ENCODE results near the gene PPP2R1B.
"Not testable (repeated sequence)": the region's sequence is repeated elsewhere in the genome, so short reads cannot be mapped to it uniquely, and the experiment has no call there.

The PPP2R1B gene

GRCh38 chr11:111729071-111729830 lies 36.9 kb downstream of the PPP2R1B start:
- DNase-seq (ENCODE audit: extremely low read depth in 1 of 2, low read depth in 1 of 2) = no peak

- no peak for DNase-seq (ENCODE audit: extremely low read depth in 1 of 2, low read depth in 1 of 2)
Measured at GRCh38 chr11:111727431-111727830, 38.8 kb downstream of the PPP2R1B start.

DNA sequence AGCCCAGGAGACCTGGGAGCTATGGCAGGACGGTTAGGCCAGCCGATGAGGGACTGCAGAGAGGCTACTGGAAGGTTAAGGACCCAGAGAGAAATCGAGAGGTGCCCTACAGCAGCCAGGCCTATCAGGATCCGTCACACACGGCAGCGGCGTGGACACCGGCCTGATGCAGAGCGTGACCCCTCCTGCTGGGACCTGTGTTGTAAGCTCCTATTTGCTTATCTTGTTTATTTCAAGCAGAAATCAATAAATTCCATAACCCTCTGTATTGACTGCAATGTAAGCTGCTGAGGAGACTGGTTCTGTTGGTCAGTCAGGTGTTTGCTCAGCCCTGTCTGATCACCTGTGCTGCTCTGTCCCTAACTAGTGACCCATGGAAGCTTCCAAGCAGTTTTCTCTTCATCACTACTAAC lies 39.9 kb downstream of the PPP2R1B start:
- no peak for DNase-seq (ENCODE audit: extremely low read depth in 1 of 2, low read depth in 1 of 2)

DNA sequence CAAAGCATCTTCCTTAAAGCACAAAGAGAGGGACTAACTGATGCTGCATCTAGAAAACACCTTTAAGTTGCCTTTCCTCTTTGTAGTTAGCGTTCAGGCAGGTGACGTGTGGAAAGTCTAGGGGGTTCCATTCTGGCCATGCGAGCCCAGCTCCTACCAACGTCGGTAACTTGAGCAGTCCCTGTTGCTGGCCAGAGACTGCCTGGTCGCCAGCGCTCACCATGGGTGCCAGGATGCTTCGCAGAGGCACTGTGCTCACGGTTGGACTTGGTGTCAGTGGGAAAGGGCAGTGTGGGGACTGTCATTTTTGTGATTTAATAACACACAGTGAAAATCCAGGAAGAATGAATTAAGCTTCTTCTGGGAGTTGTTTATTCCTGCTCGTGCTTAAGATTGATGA lies 40.6 kb downstream of the PPP2R1B start:
- no peak for DNase-seq (ENCODE audit: extremely low read depth in 1 of 2, low read depth in 1 of 2)

- DNase-seq (ENCODE audit: extremely low read depth in 1 of 2, low read depth in 1 of 2) = no peak
Measured at GRCh38 chr11:111724615-111725129, 41.5 kb downstream of the PPP2R1B start.

DNA sequence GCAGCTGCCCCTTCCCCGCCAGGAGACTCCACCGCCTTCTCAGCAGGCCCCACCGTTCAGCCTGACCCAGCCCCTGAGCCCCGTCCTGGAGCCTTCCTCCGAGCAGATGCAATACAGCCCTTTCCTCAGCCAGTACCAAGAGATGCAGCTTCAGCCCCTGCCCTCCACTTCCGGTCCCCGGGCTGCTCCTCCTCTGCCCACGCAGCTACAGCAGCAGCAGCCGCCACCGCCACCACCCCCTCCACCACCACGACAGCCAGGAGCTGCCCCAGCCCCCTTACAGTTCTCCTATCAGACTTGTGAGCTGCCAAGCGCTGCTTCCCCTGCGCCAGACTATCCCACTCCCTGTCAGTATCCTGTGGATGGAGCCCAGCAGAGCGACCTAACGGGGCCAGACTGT lies 42.6 kb downstream of the PPP2R1B start:
- no peak for DNase-seq (ENCODE audit: extremely low read depth in 1 of 2, low read depth in 1 of 2)

GRCh38 chr11:111722501-111722900 lies 43.7 kb downstream of the PPP2R1B start:
- DNase-seq (ENCODE audit: extremely low read depth in 1 of 2, low read depth in 1 of 2) = no peak

GRCh38 chr11:111720801-111721494 lies 45.2 kb downstream of the PPP2R1B start:
- DNase-seq (ENCODE audit: extremely low read depth in 1 of 2, low read depth in 1 of 2) = no peak

DNA sequence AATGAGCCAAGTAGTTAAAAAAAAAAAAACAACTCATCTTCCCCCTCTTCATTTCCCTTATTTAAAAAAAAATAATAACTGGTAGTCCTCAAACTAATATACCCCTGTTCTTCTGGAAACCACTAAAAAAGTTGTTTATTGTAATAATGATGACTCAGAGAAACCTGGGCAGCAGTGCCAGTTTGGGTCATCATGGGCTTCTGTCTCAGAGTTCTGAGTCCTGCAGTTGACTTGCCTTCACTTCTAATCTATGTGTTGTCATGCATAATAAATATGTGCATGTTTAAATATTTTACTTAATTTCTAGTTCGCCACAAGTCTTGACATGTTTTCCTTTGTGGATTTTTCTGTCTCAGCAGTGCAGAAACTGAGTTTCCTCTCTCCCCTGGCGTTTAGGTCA lies 46.8 kb downstream of the PPP2R1B start:
- DNase-seq (ENCODE audit: extremely low read depth in 1 of 2, low read depth in 1 of 2) = no peak

DNA sequence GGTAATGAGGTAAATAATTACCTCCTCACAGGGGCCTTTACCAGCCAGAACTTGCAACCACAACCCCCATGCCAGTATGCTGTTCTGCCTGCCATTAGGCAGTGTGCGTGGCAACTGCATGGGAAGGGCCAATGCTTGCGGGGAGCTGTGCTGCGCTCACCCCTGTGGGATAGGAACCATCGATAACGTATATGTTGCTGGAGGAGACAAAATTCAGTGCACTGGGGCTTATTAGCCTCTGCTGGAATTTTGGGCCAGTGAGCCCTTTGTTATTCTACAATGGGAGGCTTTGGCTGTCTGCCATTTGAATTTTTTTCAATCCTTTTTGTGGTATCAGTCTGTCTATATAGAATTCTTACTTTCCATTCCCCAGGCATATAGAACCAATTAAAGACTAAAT lies 47.3 kb downstream of the PPP2R1B start:
- DNase-seq (ENCODE audit: extremely low read depth in 1 of 2, low read depth in 1 of 2) = no peak

- DNase-seq (ENCODE audit: extremely low read depth in 1 of 2, low read depth in 1 of 2) = no peak
Measured at GRCh38 chr11:111718436-111718835, 47.8 kb downstream of the PPP2R1B start.

- not testable (repeated sequence) for DNase-seq (ENCODE audit: extremely low read depth in 1 of 2, low read depth in 1 of 2)
Measured at GRCh38 chr11:111717660-111718059, 48.5 kb downstream of the PPP2R1B start.

DNA sequence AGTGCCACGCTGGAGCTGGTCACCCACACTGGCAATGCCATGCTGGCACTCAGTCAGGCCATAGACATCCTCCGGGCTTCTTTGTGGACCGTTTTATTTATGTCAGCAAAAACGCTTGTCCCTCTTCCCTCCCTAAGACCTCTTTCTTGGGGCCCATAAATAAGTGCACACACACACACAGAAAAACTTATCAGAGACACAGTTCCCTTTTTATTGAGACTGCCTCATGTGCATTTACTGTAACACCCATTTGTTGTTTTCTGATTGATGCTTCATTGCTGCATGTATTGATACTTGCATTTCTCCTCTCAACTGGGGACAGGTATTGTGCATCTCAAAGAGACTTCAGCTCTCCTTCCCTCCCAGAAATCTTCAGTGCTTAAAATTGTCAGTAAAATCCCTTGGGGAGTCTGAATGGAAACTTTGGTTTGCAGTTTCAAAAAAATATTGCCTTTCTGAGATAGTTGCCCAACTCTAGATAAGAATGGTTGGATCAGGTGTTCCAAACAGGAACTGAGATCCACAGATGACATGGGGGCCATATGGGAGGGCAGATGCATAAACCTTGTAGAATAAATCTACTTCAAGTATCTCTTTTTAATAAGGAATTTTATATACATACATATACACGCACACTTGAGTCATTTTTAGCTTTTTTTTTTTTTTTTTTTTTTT lies 50.9 kb downstream of the PPP2R1B start:
- no peak for DNase-seq (ENCODE audit: extremely low read depth in 1 of 2, low read depth in 1 of 2)

- DNase-seq (ENCODE audit: extremely low read depth in 1 of 2, low read depth in 1 of 2) = no peak
Measured at GRCh38 chr11:111714522-111714921, 51.7 kb downstream of the PPP2R1B start.

GRCh38 chr11:111707691-111708067 lies 58.5 kb downstream of the PPP2R1B start:
- no peak for DNase-seq (ENCODE audit: extremely low read depth in 1 of 2, low read depth in 1 of 2)

- no peak for DNase-seq (ENCODE audit: extremely low read depth in 1 of 2, low read depth in 1 of 2)
Measured at GRCh38 chr11:111707039-111707690, 59.0 kb downstream of the PPP2R1B start.

- DNase-seq (ENCODE audit: extremely low read depth in 1 of 2, low read depth in 1 of 2) = no peak
Measured at GRCh38 chr11:111703576-111703975, 62.6 kb downstream of the PPP2R1B start.

DNA sequence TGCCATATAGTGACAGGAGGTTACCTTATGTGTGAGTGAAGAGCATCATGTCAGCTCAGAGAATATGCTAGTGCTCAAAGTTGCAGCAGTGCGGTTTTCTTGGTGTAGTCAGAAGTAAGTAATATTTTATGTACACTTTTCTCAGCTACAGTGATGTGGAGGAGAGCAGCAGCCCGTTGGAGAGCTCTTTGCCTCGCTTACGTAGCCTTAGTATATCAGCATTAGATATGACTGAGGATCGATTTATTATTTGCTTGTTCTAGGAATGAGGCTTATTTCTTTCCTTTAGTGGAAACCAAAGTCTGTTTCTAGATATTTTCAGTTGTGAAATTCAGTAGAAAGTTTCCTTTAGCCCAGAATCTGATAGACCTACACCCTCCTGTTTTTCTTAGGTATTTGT lies 63.6 kb downstream of the PPP2R1B start:
- no peak for DNase-seq (ENCODE audit: extremely low read depth in 1 of 2, low read depth in 1 of 2)

- no peak for DNase-seq (ENCODE audit: extremely low read depth in 1 of 2, low read depth in 1 of 2)
Measured at GRCh38 chr11:111700162-111700561, 66.0 kb downstream of the PPP2R1B start.

GRCh38 chr11:111699579-111700156 lies 66.5 kb downstream of the PPP2R1B start:
- DNase-seq (ENCODE audit: extremely low read depth in 1 of 2, low read depth in 1 of 2) = no peak

Data from stimulated activated CD8-positive, alpha-beta memory T cell treated with anti-CD3 and anti-CD28 coated beads, Interleukin-7, amount 100 ng/mL, for 48 hours (primary cell).